C1 segment of cervical spinal cord (tissue), 14 donors: ENCODE measurements around the gene LRRC74B.

Experiments used
- DNase-seq, 14 donors: peaks; one replicate each; lab custom pipeline; 2025; lab: John Stamatoyannopoulos, UW

LRRC74B gene

GRCh38 chr22:21014202-21014725, 31.5 kb upstream of the LRRC74B start:
- DNase-seq: peak; percentile 14 to 85 (median 62)

GRCh38 chr22:21014726-21015465, 30.9 kb upstream of the LRRC74B start, which contains the start of gene P2RX6:
P2RX6 (plus strand) TSS chr22:21015165; CDS start chr22:21015175, 10 bp downstream.
- peak in 6 of 14 donors; percentile 17 to 50 (median 26) for DNase-seq

GRCh38 chr22:21015466-21016006, 30.2 kb upstream of the LRRC74B start:
- DNase-seq: no peak

- no peak for DNase-seq
These were observed 28.9 kb upstream of the LRRC74B start for GRCh38 chr22:21016644-21017420.

- no peak for DNase-seq
These were observed 27.4 kb upstream of the LRRC74B start for GRCh38 chr22:21018314-21018713.

- DNase-seq: no peak
These were observed 24.8 kb upstream of the LRRC74B start for GRCh38 chr22:21020802-21021429.

GRCh38 chr22:21022507-21022906, 23.2 kb upstream of the LRRC74B start:
- DNase-seq: no peak

GRCh38 chr22:21022955-21023614, 22.7 kb upstream of the LRRC74B start:
- no peak for DNase-seq

- DNase-seq: no peak
These were observed 20.5 kb upstream of the LRRC74B start for GRCh38 chr22:21025266-21025665.

GRCh38 chr22:21025763-21026755, 19.7 kb upstream of the LRRC74B start:
- no peak for DNase-seq

GRCh38 chr22:21026783-21027692, 18.7 kb upstream of the LRRC74B start:
- no peak for DNase-seq

- no peak for DNase-seq
These were observed 17.2 kb upstream of the LRRC74B start for GRCh38 chr22:21028277-21029251.

GRCh38 chr22:21029486-21030025, 16.2 kb upstream of the LRRC74B start:
- DNase-seq: no peak

GRCh38 chr22:21030032-21030431, 15.7 kb upstream of the LRRC74B start:
- no peak for DNase-seq

GRCh38 chr22:21030621-21031544, 14.9 kb upstream of the LRRC74B start:
- peak in 1 of 14 donors; percentile 77 for DNase-seq

GRCh38 chr22:21031545-21032036, 14.2 kb upstream of the LRRC74B start:
- DNase-seq: no peak
